AG09309 (cell line): ENCODE measurements around the gene KLHL36.

Experiments
- DNase-seq: peaks from one replicate; pipeline ENCODE4 v3.0.0-alpha.2; 2010; ENCODE audit warnings: low read depth
- H3K4me3 ChIP-seq: 2 replicates; pipeline ENCODE4 v1.5.1; 2011; ENCODE audit warnings: mild to moderate bottlenecking, low read depth, low read length, moderate library complexity; ENCODE audit not compliant: control insufficient read depth
- CTCF ChIP-seq: IDR thresholded peaks from 2 replicates; pipeline ENCODE4 v1.5.1; 2011; ENCODE audit warnings: mild to moderate bottlenecking, low read depth, low read length, inconsistent platforms; ENCODE audit not compliant: insufficient read depth, control insufficient read depth; ENCODE audit errors: missing control alignments

The KLHL36 gene

DNA sequence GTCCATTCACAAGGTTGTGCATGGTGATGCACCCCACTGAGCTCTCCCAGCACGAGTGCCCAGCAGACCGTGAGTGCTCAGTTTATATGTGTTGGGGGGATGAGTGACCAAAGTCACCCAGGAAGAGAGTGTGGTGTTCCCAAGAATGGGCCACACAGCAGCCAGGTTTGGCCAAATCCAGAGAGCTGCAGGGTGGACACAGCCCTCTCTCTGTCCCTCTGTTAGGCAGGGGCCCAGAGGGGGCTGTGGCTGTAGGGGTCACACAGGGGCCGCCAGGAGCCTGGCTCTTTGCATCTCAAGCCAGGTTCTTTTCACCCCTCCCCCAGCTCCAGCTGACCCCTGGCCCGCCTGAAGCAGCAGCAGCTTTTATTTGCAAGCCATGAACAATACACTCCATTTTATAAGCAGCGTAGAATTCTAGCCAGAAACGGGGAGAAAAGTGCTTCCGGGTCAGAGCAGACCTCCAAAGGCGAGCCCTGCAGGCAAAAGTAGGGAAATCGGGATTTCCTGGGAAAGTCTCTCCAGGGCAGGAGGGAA is 43.8 kb upstream of the KLHL36 start:
- no peak overlapping the region for H3K4me3 ChIP-seq
- no peak for DNase-seq
- no peak for TF ChIP-seq CTCF

GRCh38 chr16:84605339-84605848 is 42.9 kb upstream of the KLHL36 start:
- no peak for TF ChIP-seq CTCF
- no peak for DNase-seq
- no peak overlapping the region for H3K4me3 ChIP-seq

GRCh38 chr16:84606081-84606875 is 42.0 kb upstream of the KLHL36 start:
- DNase-seq = no peak
- TF ChIP-seq CTCF = no peak
- H3K4me3 ChIP-seq = no peak overlapping the region

DNA sequence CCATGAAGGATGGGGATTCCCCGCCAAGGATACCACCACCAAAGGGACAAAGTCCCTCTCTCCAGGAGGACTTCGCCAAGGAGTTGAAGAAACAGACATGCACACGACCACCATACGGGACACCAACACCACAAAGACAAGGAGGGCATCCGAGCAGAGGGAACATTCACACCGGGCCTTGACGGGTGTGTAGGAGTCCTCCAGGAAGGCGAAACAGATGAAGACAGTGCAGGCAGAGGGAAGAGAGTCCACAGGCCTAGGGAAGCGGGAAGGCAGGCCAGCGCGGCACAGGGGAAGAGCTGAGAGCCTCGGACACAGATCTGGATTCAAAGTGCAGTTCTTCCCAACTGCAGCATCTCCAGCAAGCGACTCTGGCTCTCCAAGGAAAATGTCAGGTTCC is 41.2 kb upstream of the KLHL36 start:
- TF ChIP-seq CTCF = no peak
- H3K4me3 ChIP-seq = no peak overlapping the region
- DNase-seq = no peak

- DNase-seq = no peak
- no peak for TF ChIP-seq CTCF
- no peak overlapping the region for H3K4me3 ChIP-seq
Observed at GRCh38 chr16:84607694-84608093, 40.6 kb upstream of the KLHL36 start.

DNA sequence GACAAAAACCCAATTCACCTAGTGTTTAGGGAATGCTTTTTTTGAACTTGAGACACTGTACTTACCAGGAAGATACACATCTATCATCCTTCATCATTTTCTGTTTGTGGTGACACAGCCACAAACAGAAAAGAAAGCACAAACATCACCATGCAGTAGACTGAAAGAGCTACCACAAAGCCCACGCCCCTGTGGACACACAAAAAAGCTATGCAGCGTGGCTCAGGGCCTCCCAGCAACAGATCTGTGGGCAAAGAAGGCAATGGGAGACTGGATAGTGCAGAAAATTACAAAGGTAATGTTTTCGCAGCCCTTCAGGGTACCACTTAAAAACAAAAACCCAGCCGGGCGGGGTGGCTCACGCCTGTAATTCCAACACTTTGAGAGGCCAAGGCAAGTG is 40.0 kb upstream of the KLHL36 start:
- TF ChIP-seq CTCF = no peak

More for the DNA sequence above, 40.0 kb upstream of the KLHL36 start:
- H3K4me3 ChIP-seq = no peak overlapping the region
- no peak for DNase-seq
